CD4-positive, alpha-beta T cell treated with Interleukin-6 at 100 ng/mL for 8 hours (primary cell): ENCODE data around the gene TET3.

Experiments used
- DNase-seq: peaks from one replicate; pipeline ENCODE4 v3.0.0-alpha.2; 2020; ENCODE audit warnings: mixed read lengths, low spot score

The TET3 gene

DNA sequence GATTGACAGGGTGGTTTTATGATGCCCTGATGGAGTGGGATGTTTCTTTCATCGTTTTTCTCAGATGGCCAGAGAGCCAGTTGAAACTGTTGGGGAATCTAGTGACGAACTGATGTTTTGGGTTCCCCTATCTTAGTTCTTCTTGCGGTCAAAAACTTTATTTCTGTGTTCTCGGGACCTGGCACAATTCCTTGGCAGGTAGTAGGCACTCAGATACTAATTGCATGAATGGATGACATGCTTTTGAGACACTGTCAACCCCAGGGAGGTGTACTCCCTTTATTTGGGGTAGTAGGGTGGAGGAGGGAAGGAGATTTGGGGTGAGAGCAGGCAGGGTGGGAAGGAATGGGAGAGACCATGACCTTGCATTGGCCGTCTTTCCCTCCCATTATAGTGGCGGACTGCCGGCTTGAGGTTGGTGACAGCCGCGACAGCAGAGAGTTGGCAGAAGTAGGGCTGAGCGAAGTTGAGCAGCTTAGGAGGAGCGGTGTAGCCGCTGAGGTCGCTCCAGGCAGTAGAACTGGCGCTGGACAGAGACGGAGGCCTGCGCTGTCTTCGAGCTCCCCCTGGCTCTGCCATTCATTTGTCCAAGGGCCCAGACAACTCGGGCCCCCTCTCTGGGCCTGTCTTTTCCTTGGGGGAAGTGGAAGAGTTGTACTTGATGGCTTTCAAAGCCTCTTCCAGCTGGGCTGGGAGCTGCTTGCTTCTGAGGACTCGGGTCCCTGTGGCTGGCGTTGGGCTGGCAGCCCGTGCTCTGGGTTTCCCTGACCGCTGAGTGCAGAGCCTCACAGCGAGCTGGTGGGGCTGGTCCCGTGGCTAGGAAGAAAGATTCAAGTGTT lies 2.6 kb downstream of the TET3 start:
- peak; percentile 43 for DNase-seq

DNA sequence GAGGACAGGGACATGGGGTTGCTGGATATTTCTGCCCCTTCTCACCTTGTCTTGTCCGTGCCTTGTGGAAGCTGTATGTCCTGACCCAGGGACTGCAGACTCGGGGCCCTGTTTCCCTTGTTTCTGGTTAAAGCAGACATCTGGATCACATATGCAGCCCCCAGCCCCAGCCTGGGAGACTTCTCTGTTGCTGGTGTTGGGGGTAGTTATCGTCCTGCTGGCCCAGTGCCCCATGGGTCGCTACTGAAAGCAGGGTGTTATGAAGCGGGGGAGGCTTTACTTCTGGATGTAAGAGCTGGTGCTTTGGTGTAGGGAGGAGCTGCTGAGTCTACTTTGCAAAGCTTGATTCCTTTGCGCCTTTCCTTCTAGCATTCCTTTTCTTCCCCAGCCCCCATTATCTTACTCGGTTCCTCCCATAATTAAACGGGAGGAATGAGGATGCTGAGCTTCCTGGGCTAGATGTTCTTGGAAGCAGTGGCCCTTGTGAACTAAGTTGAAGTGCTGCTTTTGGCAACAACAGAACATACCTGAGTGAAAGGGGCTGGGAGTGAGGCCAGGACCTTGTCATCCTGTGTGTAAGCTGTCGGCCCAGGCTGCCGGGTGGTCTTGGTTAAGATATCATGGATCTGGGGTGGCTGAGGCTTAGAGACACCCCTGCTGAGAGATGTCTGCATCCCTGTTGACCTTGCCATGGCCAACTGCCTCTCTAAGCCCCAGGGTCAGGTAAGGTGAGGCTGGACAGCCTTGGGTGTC lies 3.4 kb downstream of the TET3 start:
- DNase-seq, result no peak

- DNase-seq, result no peak
Measured at GRCh38 chr2:73989972-73990371, 5.3 kb downstream of the TET3 start.

GRCh38 chr2:73990531-73990930 lies 5.8 kb downstream of the TET3 start:
- no peak for DNase-seq

GRCh38 chr2:73992036-73992435 lies 7.3 kb downstream of the TET3 start:
- no peak for DNase-seq

- no peak for DNase-seq
Measured at GRCh38 chr2:73993376-73993775, 8.7 kb downstream of the TET3 start.

GRCh38 chr2:73993778-73994177 lies 9.1 kb downstream of the TET3 start:
- no peak for DNase-seq

DNA sequence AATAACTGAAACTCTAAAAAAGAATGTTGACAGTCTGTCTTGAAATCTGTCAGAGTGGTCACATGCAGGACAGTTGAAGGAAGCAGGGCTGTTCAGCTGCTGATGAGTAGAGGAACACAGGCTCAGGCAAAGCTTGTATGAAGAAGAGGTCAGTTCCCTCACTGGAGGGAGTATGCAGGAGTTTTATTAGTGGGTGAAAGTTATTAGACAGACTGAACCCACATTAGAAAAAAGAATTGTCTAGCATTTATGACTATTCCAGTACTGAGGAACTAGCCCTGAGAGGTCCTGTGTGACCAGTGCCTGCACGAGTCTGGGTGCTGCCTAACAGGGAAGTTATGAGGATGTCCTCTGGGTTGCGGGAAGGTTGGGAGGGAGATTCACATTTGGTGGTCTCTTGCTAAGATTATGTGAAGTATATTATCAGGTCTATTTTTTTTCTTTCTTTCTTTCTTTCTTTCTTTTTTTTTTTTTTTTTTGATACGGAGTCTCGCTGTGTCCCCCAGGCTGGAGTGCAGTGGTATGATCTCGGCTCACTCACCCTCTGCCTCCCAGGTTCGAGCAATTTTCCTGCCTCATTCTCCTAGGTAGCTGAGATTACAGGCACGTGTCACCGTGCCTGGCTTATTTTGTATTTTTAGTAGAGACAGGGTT lies 9.6 kb downstream of the TET3 start:
- no peak for DNase-seq

- DNase-seq, result no peak
Measured at GRCh38 chr2:73995810-73996209, 11.1 kb downstream of the TET3 start.

- DNase-seq, result no peak
Measured at GRCh38 chr2:73997813-73998212, 13.1 kb downstream of the TET3 start.

DNA sequence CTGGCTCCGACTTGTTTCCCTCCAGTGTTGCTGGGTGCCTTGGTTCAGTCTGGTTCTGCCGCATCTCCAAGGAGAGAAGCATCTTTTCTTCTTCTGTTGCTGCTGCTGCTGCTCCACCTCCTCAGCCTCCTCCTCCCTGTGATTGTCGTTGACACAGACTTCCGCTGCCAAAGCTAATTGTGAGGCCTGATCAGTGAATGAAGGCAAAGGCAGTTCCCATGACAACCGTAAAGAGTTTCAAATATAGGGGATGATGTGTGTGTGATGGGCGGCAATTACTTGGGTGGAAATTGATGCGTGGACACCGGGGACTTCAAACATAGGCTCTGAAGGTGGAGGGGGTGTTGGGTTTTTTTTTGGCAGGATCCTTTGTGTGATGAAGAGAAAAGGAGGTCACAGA lies 13.7 kb downstream of the TET3 start:
- DNase-seq, result peak; percentile 39

- no peak for DNase-seq
Measured at GRCh38 chr2:73998933-73999332, 14.2 kb downstream of the TET3 start.

GRCh38 chr2:73999881-74000597 lies 15.3 kb downstream of the TET3 start:
- no peak for DNase-seq

DNA sequence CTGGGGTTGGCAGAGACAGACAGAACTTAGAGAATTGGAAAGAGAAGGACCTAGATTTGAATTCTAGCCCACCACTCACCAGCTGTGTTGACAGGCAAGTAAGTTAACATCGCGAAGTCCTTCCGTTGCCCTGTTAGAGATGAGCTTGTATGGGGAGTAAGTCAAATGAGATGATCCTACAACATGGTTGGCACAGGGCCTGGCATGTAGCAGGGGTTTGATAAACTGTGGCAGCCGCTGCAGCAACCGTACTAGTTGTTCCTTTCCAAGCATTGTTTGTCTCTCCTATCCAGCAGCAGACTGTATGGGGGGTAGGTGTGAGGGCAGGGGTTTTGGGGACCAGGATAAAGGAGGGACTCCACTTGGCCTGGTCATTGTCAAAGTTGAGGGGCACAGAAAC lies 16.0 kb downstream of the TET3 start:
- no peak for DNase-seq

GRCh38 chr2:74001121-74001520 lies 16.4 kb downstream of the TET3 start:
- DNase-seq, result no peak

DNA sequence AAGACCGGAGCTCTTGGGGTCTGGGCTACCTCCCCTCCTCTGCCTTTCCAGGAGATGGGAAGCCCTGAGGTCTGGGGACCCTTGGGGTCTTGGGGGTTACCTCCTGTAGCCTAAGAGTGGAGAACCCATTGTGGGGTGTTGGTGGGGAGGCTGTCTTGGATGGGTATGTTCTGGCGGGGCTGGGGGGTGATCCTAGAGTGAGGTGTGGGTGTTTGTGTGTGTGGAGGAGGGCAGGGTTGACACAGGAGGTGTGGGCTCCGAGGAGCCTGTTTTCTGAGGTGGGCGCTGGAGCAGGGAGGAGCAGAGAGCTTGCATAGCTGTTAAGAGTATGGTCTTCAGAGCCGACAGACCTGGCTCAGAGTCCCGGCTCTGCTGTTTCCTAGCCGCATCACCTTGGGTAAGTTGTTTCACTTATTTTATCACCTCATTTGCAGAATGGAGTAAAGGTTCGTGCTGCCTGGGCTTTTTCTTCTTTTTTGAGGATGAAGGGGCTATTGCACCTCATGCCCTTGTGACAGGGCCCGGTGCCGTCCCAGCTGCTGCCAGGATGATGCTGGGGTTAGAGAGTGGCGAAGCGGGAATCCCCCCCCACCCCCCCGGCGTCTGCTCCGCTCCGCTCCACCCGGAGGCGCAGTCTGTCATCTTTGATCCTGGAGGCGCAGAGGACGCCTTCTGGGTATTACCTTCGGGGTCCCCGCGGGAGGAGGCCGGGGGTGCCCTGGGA lies 17.2 kb downstream of the TET3 start:
- no peak for DNase-seq

DNA sequence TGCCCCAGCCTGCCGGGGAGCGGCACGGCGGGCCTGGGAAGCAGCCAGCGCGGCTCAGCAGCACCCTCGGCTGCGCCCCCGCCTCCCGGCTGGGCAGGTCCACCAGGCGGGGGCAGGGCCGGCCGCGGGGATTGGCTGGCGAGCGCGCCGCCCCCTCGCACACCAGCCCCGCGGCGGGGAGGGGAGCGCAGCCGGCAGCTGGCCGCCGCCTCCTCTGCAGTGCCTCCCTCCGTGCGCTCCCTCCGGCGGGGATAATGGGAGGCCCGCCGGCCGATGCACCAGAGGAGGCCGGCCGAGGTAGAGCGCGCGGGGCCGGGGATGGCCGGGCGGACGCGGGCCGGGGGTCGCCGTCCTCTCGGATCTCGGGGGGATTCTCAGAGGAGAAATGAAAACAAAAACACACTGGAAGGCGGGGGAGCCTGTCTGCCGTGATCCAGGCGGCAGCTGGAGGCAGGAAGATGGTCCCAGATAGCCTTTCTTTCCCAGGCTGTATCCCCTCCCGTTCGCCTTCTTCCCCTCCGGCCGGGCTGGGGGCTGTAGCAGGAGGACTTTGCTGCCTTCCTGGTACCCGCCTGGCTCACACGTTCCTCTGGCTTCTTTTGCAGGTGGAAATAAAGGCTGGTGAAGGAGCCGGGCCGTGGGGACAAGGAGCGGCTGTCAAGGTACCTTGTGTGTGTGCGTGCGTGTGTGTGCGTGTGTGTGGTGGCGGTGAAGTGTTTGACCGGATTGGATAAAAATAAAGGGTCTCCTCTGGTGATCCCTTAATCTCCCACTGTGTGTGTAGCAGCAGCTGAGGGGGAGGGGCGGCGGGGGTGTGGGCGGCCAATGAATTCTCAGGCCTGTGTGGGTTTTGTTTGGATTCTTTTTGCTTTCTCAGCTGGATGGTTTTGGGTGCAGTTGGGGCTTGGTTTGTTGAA lies 18.1 kb downstream of the TET3 start:
- DNase-seq, result peak; percentile 74

DNA sequence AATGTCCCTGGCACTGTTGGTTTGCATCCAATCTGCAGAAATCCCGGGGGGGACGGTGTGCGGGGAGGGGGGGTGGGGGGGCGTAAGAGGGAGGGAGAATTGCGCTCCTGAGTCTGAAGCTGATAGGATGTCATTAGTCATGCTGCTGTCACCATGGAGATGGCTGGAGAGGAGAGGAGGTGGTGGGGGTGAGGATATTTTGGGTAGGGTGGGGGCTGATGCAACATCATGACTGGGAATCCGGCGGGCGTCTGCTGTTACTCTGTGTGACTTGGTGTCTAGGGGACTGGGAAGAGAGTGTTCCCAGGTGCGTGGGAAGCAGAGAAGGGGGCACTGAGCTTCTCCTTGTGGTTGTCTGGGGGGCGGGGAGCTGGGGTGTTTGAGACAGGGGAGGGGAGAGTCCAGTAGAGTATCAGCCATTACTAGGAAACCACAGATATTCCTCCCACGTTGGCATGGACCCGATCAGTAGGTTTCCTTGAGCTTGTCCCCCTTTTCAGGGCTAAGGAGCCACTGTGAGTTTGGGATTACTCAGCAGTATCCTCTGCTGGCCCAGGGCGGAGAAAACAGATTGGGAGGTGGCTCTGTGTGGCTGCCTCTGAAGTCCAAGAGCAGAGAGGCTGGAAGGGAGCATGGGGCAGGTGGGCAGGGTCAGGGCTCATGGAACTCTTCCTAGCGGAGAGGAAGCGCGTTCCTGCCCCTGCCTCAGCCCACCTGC lies 18.9 kb downstream of the TET3 start:
- DNase-seq, result no peak

- DNase-seq, result no peak
Measured at GRCh38 chr2:74004212-74005182, 19.8 kb downstream of the TET3 start.
